Immature natural killer cell (primary cell): Measurements from ENCODE around the gene HELZ2. TPM values are rescaled to one million over a fixed set of nuclear protein-coding genes. Genes with fewer than 3 reads are reported as not detected.

Source experiments
- DNase-seq, 3 donors: peaks; one replicate each; pipeline ENCODE4 v3.0.0; 2022; ENCODE audit warnings: mixed read lengths in 1 of 3
- H3K27ac Mint-ChIP-seq, 6 donors: one replicate each; pipeline ENCODE4 v1.8.0; 2020; ENCODE audit warnings: mixed read lengths in 6 of 6, mild to moderate bottlenecking in 5 of 6, inconsistent platforms in 4 of 6, moderate library complexity in 3 of 6
- H3K27me3 Mint-ChIP-seq, 3 donors: one replicate each; pipeline ENCODE4 v1.8.0; 2020 to 2021; ENCODE audit warnings: low read depth in 3 of 3, mild to moderate bottlenecking in 3 of 3, mixed read lengths in 3 of 3, moderate library complexity in 3 of 3, inconsistent platforms in 1 of 3
- H3K36me3 Mint-ChIP-seq, 3 donors: one replicate each; pipeline ENCODE4 v1.8.0; 2020; ENCODE audit warnings: mixed read lengths in 3 of 3, inconsistent platforms in 2 of 3, mild to moderate bottlenecking in 2 of 3
- H3K4me1 Mint-ChIP-seq, 2 donors: one replicate each; pipeline ENCODE4 v1.8.0; 2020; ENCODE audit warnings: inconsistent platforms in 2 of 2, mild to moderate bottlenecking in 2 of 2, mixed read lengths in 2 of 2, moderate library complexity in 1 of 2
- H3K4me3 Mint-ChIP-seq, 5 donors: one replicate each; pipeline ENCODE4 v1.8.0; 2020; ENCODE audit warnings: mild to moderate bottlenecking in 5 of 5, mixed read lengths in 5 of 5, inconsistent platforms in 3 of 5, moderate library complexity in 3 of 5
- H3K9me3 Mint-ChIP-seq, 6 donors: one replicate each; pipeline ENCODE4 v1.8.0; 2020; ENCODE audit warnings: mild to moderate bottlenecking in 6 of 6, mixed read lengths in 6 of 6, inconsistent platforms in 4 of 6, moderate library complexity in 3 of 6
- polyA plus RNA-seq, 3 donors: library from polyadenylated mRNA; unstranded; fragments of 300-500 nt; fragmentation: Illumina TruSeq; gene quantifications; one replicate each; pipeline ENCODE4 v1.2.3, GENCODE V29; 2021

Gene HELZ2
- polyA plus RNA-seq, 3 donors from 2014 or later: 2.4 to 11.3 (median 3.7) TPM

DNA sequence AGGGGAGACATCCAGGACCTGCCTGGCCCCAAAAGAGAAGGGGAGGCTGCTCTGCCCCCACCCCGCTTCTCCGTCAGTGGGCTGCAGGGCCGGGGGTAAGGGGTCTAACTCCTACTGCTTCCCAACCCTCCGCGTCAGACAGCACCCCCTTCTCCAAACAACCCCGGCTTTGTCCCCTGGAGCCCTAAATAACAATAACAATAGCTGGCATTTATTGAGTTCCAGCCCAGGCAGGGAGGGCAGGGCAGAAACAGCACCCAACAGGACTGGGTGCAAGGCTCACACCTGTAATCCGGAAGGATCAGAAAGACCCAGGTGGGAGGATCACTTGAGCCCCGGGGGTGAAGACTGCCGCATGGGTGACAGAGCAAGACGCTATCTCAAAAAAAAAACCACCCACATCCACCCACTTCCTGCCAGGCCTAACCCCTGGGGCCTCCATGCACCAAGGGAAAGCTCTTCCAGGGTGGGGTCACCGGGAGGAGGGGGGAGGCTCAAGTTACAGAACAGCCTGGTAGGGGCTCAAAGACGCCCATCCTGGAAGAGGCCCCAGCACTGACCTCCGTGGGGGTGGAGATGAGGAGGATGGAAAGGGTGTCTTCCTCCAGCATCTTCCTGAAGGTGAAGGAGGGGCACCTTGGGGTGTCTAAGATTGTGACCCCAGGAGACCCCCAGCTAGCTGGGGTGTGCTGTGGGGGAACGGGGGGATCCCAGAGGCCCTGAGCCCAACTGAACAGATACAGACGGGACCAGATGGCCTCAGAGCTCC, 21.4 kb downstream of the HELZ2 start:
- Mint-ChIP-seq H3K36me3 (no peaks in the 10 kb centered on the region), H3K27ac (peak overlapping the region in 5 of 6 donors; percentile 8 to 83 (median 72)), H3K9me3 (no peaks in the 10 kb centered on the region), H3K27me3 (peaks cover 3 to 17% (median 10%) of the 10 kb centered on the region in 3 donors), H3K4me1 (peaks cover 12 to 17% of the 10 kb centered on the region in 2 donors), H3K4me3 (peak overlapping the region; percentile 33 to 72 (median 70))
- peak; percentile 46 to 54 (median 51) for DNase-seq

- H3K27ac Mint-ChIP-seq: peak overlapping the region in 1 of 6 donors; percentile 1
- no peaks in the 10 kb centered on the region for H3K36me3 Mint-ChIP-seq
- DNase-seq: no peak
- H3K27me3 Mint-ChIP-seq: peaks cover 6 to 14% (median 7%) of the 10 kb centered on the region in 3 donors
- peaks cover 12 to 17% of the 10 kb centered on the region in 2 donors for H3K4me1 Mint-ChIP-seq
- H3K9me3 Mint-ChIP-seq: no peaks in the 10 kb centered on the region
- no peak overlapping the region for H3K4me3 Mint-ChIP-seq
These were observed 23.0 kb downstream of the HELZ2 start for GRCh38 chr20:63551068-63551467.

- no peak overlapping the region for H3K27ac Mint-ChIP-seq
- H3K36me3 Mint-ChIP-seq: no peaks in the 10 kb centered on the region
- DNase-seq: no peak
- peaks cover 12 to 17% of the 10 kb centered on the region in 2 donors for H3K4me1 Mint-ChIP-seq
- no peak overlapping the region for H3K4me3 Mint-ChIP-seq
- H3K9me3 Mint-ChIP-seq: no peaks in the 10 kb centered on the region
- peaks cover 5 to 17% (median 6%) of the 10 kb centered on the region in 3 donors for H3K27me3 Mint-ChIP-seq
These were observed 24.3 kb downstream of the HELZ2 start for GRCh38 chr20:63549679-63550282.

GRCh38 chr20:63549019-63549418, 25.0 kb downstream of the HELZ2 start:
- Mint-ChIP-seq H3K27ac (no peak overlapping the region), H3K4me1 (peaks cover 12 to 14% of the 10 kb centered on the region in 2 donors), H3K36me3 (no peaks in the 10 kb centered on the region), H3K9me3 (no peaks in the 10 kb centered on the region), H3K27me3 (peaks cover 5 to 17% (median 6%) of the 10 kb centered on the region in 3 donors), H3K4me3 (no peak overlapping the region)
- DNase-seq: no peak

GRCh38 chr20:63548542-63548941, 25.5 kb downstream of the HELZ2 start:
- H3K9me3 Mint-ChIP-seq: no peaks in the 10 kb centered on the region

GRCh38 chr20:63547725-63548480, 26.1 kb downstream of the HELZ2 start, which contains the start of gene SRMS:
SRMS (minus strand) TSS chr20:63547749; CDS start chr20:63547463, 286 bp downstream.
- Mint-ChIP-seq H3K36me3 (peaks cover 0 to 5% (median 0%) of the 10 kb centered on the region in 3 donors), H3K4me3 (no peak within 1 kb of the TSS), H3K27me3 (peaks cover 2 to 12% (median 6%) of the 10 kb centered on the region in 3 donors), H3K9me3 (no peaks in the 10 kb centered on the region), H3K27ac (no peak within 1 kb of the TSS), H3K4me1 (peaks cover 8 to 9% of the 10 kb centered on the region in 2 donors)
- DNase-seq: no peak

More at GRCh38 chr20:63548542-63548941, 25.5 kb downstream of the HELZ2 start:
- no peak overlapping the region for H3K27ac Mint-ChIP-seq
- no peak for DNase-seq
- H3K4me1 Mint-ChIP-seq: peaks cover 12 to 14% of the 10 kb centered on the region in 2 donors
- peaks cover 0 to 4% (median 0%) of the 10 kb centered on the region in 3 donors for H3K36me3 Mint-ChIP-seq
- peaks cover 5 to 17% (median 6%) of the 10 kb centered on the region in 3 donors for H3K27me3 Mint-ChIP-seq
- no peak overlapping the region for H3K4me3 Mint-ChIP-seq

- H3K4me1 Mint-ChIP-seq: peaks cover under 1 to 3% of the 10 kb centered on the region in 2 donors
- H3K4me3 Mint-ChIP-seq: no peak overlapping the region
- no peak overlapping the region for H3K27ac Mint-ChIP-seq
These were observed 26.9 kb downstream of the HELZ2 start for GRCh38 chr20:63546956-63547724.

GRCh38 chr20:63546256-63546955, 27.6 kb downstream of the HELZ2 start:
- Mint-ChIP-seq H3K9me3 (no peaks in the 10 kb centered on the region), H3K4me3 (no peak overlapping the region), H3K36me3 (peaks cover 0 to 5% (median 0%) of the 10 kb centered on the region in 3 donors), H3K27me3 (peaks cover 2 to 6% (median 6%) of the 10 kb centered on the region in 3 donors), H3K4me1 (peaks cover 0 to 2% of the 10 kb centered on the region in 2 donors), H3K27ac (no peak overlapping the region)
- DNase-seq: no peak

More at GRCh38 chr20:63546956-63547724, 26.9 kb downstream of the HELZ2 start:
- H3K9me3 Mint-ChIP-seq: no peaks in the 10 kb centered on the region
- H3K27me3 Mint-ChIP-seq: peaks cover 2 to 6% (median 6%) of the 10 kb centered on the region in 3 donors
- no peak for DNase-seq
- H3K36me3 Mint-ChIP-seq: peaks cover 0 to 5% (median 0%) of the 10 kb centered on the region in 3 donors

DNA sequence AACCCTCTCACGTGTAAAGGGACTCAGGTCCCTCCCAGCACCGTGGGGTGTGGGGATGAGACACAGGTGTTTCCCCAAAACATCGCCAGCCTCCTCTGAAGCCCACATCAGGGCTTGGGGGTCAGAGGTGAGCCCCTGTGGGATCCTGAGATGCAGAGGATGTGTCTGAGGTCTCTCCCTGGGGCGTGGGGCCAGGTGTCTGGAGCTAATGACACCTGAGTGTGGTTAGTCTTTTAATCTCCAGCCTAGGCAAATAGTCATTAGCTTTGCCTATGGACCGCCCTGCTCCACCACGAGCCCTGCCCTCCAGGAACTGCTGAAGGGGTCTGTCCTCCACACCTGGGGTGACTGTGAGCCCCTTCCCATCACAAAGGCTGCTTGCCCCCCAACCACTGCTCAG, 28.2 kb downstream of the HELZ2 start:
- DNase-seq: no peak
- no peak overlapping the region for H3K4me3 Mint-ChIP-seq
- no peak overlapping the region for H3K27ac Mint-ChIP-seq

DNA sequence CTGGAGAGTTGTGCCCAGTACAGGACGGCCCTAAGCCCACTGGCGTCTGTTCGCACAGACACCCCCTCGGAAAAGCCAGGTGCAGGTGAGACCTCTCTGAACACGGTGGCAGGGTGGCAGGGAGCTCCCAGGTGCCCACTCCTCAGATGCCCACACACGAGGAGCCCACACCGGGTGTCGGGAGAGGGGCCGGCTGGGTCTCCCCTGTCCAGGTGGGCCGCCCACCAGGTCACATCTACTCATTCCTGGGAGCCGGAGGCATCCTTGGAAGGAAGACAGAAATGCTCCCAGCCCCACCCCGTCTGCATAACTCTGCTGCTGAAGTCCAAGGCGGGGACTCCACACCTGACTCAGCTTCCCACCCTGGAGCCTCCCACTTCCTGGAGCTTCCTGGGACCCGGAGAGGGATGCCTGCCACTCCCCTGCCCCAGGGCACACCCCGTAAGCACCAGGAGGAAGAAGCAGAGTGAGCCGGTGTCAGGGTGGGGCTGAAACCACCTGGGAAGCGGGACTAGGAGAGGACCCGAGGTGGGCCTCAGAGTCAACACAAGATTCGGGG, 29.0 kb downstream of the HELZ2 start:
- DNase-seq: no peak

More for the DNA sequence above, 28.2 kb downstream of the HELZ2 start:
- Mint-ChIP-seq H3K36me3 (peaks cover 0 to 5% (median 0%) of the 10 kb centered on the region in 3 donors), H3K4me1 (no peaks in the 10 kb centered on the region), H3K9me3 (no peaks in the 10 kb centered on the region), H3K27me3 (peaks cover 2 to 6% (median 5%) of the 10 kb centered on the region in 3 donors)

DNA sequence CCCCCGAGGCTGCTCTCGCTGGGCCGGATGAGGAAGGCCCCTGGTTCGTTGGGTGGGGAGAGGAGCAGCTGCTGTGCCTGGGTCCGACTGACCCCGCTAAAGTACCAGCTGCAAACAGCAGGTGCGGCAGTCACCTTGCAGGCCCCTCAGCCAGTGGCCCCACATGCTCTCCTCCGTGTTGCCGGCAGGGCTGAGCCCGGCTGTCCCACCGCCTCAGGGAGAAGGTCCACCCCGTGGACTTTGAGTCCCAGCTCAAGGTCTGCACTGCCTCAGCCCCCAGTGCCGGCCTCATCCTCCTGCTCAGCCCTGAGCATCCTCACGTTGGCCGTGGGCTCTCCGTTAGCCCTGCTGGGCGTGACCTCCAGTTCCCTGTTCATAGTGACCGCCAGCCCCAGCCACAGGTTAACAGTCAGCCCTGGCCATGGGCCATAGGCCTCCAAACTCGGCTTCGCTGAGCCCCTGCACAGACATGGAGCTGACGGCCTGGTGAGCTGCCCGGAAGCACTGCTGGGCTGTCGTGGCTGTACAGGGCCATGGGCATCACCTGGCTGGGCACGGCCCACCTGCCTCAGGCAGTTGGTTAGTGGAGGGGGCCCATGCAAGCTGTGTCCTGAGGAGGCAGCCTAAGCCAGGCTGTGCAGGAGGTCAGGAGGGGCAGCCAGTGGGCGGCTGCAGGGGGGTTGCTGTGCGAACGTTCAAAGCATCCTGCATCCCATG, 29.6 kb downstream of the HELZ2 start:
- Mint-ChIP-seq H3K36me3 (peaks cover 0 to 5% (median 0%) of the 10 kb centered on the region in 3 donors), H3K9me3 (no peaks in the 10 kb centered on the region), H3K27ac (no peak overlapping the region), H3K4me1 (no peaks in the 10 kb centered on the region), H3K4me3 (no peak overlapping the region), H3K27me3 (peaks cover 5 to 6% (median 5%) of the 10 kb centered on the region in 3 donors)
- DNase-seq: no peak

More for the DNA sequence above, 29.0 kb downstream of the HELZ2 start:
- peaks cover 2 to 6% (median 5%) of the 10 kb centered on the region in 3 donors for H3K27me3 Mint-ChIP-seq
- H3K4me3 Mint-ChIP-seq: no peak overlapping the region
- H3K9me3 Mint-ChIP-seq: no peaks in the 10 kb centered on the region
- peaks cover 0 to 5% (median 0%) of the 10 kb centered on the region in 3 donors for H3K36me3 Mint-ChIP-seq
- H3K27ac Mint-ChIP-seq: no peak overlapping the region
- no peaks in the 10 kb centered on the region for H3K4me1 Mint-ChIP-seq

- peak overlapping the region in 1 of 5 donors; percentile 17 for H3K4me3 Mint-ChIP-seq
- no peaks in the 10 kb centered on the region for H3K4me1 Mint-ChIP-seq
- H3K27me3 Mint-ChIP-seq: peaks cover 3 to 5% (median 4%) of the 10 kb centered on the region in 3 donors
- no peak for DNase-seq
- peaks cover 0 to 5% (median 0%) of the 10 kb centered on the region in 3 donors for H3K36me3 Mint-ChIP-seq
- no peak overlapping the region for H3K27ac Mint-ChIP-seq
- H3K9me3 Mint-ChIP-seq: no peaks in the 10 kb centered on the region
These were observed 30.3 kb downstream of the HELZ2 start for GRCh38 chr20:63543733-63544132.
